HG02981 (cell line): ENCODE results near the gene PLEKHG2.

ENCODE experiments used
- ATAC-seq: cut with Tn5 transposase; IDR thresholded peaks from one replicate; pipeline ENCODE4 v1.9.1; 2021; ENCODE audit warnings: mild to moderate bottlenecking, moderate library complexity; ENCODE audit not compliant: unreplicated experiment

Gene PLEKHG2

GRCh38 chr19:39382991-39383828, 29.3 kb upstream of the PLEKHG2 start:
- no peak for ATAC-seq

DNA sequence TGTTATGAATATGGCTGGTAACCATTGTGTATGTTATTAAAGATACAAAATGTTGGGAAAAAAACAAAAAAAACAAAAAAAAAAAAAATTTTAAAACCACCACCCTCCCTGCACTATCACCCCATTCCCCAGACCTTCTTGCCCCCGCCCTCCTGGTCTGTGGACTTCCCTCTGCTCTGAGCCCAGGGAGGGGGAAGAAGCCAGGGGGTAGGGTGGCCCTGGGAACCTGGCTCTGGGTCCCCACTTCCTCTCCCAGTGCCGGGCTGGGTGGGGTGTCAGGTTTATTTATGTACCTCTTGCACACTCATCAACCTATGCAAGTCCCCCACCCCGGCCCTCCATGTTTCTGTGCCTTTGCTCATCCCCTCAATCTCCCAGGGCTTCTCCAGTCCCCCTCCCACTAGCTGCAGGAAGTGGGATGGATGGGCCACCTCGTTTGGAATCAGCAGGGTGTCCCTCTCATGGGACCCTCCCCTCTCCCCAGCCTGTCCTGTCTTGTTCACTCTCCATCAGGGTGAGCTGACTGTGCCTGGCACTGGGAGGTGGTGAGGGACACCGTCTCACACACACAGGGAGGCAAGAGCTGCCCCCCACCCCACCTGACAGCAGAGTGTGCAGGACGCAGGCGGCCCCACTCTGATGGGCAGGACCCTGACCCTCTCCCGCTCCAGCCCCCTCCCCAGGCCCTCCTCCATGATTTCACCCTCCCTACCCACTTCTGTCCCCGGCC, 27.5 kb upstream of the PLEKHG2 start:
- ATAC-seq: no peak

GRCh38 chr19:39385629-39386411, 26.6 kb upstream of the PLEKHG2 start:
- no peak for ATAC-seq

DNA sequence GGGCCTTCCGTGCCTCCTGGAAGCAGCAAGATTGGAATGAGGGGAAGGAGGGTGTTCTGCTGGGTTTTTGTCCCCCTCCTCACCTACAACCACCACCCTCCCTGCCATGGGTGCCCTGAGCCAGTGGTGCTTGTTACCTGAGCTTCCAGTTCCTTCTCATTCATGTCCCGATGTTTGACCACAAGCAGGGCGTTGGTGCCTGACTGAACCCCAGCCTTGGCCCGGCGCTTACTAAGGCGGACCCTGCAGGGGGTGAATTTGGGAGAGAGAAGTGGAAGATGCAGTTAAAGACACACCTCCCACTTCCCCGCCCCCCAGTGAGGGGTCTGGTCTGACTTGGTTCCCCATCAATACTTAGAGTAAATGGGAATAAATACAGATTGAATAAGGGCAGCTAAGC, 25.9 kb upstream of the PLEKHG2 start:
- no peak for ATAC-seq

DNA sequence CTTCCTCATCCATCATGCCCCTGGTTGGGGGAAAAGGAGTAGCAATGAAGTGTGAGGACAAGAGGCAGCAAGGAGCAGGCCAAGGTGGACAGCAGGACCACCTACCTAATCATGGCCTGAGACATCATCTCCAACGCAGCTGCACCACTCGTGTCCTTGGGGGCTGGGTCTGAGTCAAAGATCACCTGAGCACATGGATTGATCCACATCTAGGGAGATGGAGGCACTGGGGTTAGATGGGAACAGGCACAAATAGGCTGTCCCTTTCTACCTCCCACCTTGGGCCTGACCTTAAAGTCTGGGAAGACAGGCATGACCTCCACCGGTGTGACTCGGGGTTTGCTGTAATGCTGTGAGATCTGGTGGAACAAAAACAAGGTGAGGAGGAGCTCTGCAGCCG, 23.8 kb upstream of the PLEKHG2 start:
- no peak for ATAC-seq

DNA sequence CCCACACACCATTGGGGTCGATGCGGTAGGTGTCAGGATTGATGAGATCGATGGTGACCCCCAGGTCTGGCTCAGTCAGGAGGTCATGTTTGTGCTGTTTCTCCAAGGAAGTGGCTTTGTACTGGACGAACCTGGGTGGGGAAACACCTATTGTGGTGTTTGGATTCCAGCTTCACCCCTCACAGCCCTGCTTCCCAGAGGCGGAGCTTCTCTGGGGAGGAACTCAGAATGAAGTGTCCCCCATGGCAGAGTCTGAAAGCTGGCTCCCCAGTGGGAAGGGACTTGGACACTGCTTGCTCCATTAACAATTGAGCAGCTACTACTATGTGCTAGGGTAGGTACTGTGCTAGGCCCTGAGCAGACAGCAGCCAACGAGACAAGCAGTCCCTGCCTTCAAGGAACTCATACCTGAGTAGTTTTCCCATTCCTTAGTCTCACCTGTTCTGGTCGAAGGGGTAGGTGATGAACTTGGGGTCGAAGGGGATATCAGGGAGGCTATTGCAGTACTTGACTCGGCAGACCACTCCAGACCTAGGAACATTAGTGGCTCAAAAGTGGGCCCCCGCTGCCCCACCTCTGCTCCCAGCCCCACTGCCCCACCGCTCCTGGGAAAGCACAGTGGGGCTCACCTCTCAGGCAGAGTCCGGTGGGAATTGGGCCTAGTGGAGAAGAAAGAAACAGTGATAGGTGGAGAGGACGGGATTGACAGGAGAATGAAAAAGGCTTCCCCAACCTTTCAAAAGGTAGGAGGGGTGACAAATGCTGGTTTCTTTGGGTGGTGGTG, 22.6 kb upstream of the PLEKHG2 start:
- ATAC-seq: no peak

GRCh38 chr19:39390451-39390750, 22.1 kb upstream of the PLEKHG2 start:
- ATAC-seq: no peak

- peak; percentile 88 for ATAC-seq
These were observed 21.6 kb upstream of the PLEKHG2 start, which contains the start of the genes MED29 and PAF1 for GRCh38 chr19:39390751-39391437. TSS of gene MED29 (plus strand) at chr19:39391378. CDS start at chr19:39391423, 45 bp downstream. TSS of gene PAF1 (minus strand) at chr19:39391106. CDS start at chr19:39390864, 242 bp downstream.

DNA sequence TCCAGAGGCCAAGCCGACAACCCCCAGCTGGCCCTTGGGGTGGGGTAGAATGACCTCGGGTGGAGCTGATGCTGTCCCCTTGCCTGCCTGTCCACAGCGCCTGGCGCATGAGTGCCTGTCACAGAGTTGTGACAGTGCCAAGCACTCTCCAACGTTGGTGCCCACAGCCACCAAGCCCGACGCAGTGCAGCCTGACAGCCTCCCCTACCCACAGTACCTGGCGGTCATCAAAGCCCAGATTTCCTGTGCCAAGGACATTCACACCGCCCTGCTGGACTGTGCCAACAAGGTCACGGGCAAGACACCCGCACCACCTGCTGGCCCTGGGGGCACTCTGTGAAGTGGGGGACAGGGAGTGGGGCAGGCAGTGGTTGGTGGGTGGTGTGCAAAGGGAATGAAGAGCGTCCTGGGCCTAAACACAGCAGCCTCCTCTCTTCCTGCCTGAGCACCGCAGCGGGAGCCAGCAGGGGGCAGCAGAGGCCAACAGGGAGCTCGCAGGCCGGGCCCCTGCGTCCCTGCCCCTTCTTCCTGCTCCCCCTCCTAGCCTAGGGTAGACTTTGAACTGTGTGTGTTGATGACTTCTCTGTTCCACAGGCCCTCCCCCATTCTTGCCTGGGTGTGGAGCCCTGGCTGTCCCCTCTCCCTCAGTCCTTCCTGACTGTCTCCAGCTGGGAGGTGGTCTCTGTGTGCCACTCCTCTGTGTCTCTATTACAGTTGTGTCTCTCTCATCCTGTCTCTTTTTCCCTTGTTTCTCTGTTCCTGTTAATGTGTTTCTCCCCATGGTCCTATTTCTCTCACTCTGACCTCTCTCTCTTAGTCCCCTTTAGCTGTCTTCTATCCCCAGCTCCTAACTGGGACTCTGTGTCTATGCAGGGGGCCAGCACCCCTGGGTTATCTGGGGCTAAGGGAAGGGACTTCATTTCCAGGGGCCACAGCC, 14.8 kb upstream of the PLEKHG2 start:
- peak; percentile 39 for ATAC-seq

DNA sequence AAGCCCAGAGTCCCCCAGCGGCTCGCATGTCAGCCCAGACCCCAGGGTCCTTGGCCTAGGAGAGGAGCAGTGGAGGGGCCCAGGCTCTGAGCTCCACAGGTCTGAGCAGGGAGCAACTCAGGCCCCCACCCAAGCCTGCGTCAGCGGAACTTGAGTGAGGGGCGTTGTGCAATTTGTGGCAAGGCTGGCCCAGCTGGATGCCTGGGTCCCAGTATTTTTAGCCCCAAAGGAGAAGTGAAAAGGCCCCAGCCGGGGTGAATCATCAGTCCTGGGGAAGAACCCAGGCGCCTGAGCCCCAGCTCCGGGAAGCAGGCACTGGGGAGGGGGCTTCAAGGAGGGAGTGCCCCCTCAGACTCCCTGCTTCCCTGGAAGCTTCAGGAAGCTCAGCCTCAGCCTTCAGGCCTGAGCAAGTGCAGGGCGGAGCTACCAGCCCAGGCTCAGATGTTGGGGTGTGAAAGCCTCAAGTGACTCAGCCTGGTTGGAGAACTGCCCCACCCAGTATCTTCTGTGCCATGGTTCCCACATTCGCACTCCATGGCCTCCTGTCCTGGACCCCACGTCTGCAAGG, 14.1 kb upstream of the PLEKHG2 start:
- ATAC-seq: no peak

DNA sequence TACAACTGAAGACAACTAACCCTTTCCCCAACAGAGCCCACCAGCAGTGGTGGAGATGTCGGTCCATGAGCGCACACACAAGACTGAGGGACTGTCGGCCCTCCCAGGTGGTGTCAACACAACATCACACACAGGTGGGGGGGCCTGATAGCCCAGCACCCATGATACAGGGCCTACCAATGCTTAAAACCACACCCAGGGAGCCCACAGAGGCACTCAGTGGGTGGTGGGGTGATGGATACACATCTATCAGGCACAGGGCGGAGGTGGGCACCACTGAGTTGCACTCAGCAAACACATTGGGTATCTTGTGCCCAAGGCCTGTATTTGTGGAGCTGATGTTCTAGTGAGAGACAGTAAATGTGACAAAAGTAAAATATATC, 12.8 kb upstream of the PLEKHG2 start:
- no peak for ATAC-seq

- ATAC-seq: no peak
These were observed 12.4 kb upstream of the PLEKHG2 start for GRCh38 chr19:39400061-39400460.

GRCh38 chr19:39401070-39401548, 11.4 kb upstream of the PLEKHG2 start:
- no peak for ATAC-seq

GRCh38 chr19:39401549-39402345, 10.7 kb upstream of the PLEKHG2 start:
- ATAC-seq: no peak

- ATAC-seq: no peak
These were observed 9.8 kb upstream of the PLEKHG2 start for GRCh38 chr19:39402346-39403300.
